Activated CD4-positive, alpha-beta T cell treated with anti-CD3 and anti-CD28 coated beads, Interleukin-2, Interleukin-6, amounts not matched to agents 100 ng/mL and 50 ng/mL, durations not matched to agents 16 hours and 8 hours (primary cell): ENCODE measurements around the gene SSRP1.

Experiments used
- DNase-seq: peaks from one replicate; pipeline ENCODE4 v3.0.0-alpha.2; 2020

SSRP1 gene

GRCh38 chr11:57313071-57313787 is 22.5 kb downstream of the SSRP1 start:
- no peak for DNase-seq

GRCh38 chr11:57312511-57313021 is 23.1 kb downstream of the SSRP1 start:
- no peak for DNase-seq

- peak; percentile 90 for DNase-seq
These were observed 24.4 kb downstream of the SSRP1 start for GRCh38 chr11:57311109-57311936.

- no peak for DNase-seq
These were observed 25.0 kb downstream of the SSRP1 start for GRCh38 chr11:57310630-57311086.

GRCh38 chr11:57310091-57310490 is 25.6 kb downstream of the SSRP1 start:
- no peak for DNase-seq

- DNase-seq = no peak
These were observed 26.3 kb downstream of the SSRP1 start for GRCh38 chr11:57309106-57310059.

GRCh38 chr11:57308426-57309060 is 27.1 kb downstream of the SSRP1 start:
- DNase-seq = no peak

GRCh38 chr11:57307666-57308270 is 27.9 kb downstream of the SSRP1 start:
- DNase-seq = no peak

- DNase-seq = no peak
These were observed 28.6 kb downstream of the SSRP1 start for GRCh38 chr11:57306940-57307565.

- no peak for DNase-seq
These were observed 29.4 kb downstream of the SSRP1 start for GRCh38 chr11:57306161-57306876.

GRCh38 chr11:57305523-57305922 is 30.2 kb downstream of the SSRP1 start:
- DNase-seq = no peak

GRCh38 chr11:57303990-57304579 is 31.6 kb downstream of the SSRP1 start:
- no peak for DNase-seq

- DNase-seq = no peak
These were observed 32.3 kb downstream of the SSRP1 start for GRCh38 chr11:57303280-57303989.

- no peak for DNase-seq
These were observed 33.2 kb downstream of the SSRP1 start for GRCh38 chr11:57302489-57302888.

GRCh38 chr11:57301711-57302423 is 33.8 kb downstream of the SSRP1 start:
- DNase-seq = no peak

GRCh38 chr11:57300785-57301184 is 34.9 kb downstream of the SSRP1 start:
- no peak for DNase-seq

GRCh38 chr11:57299150-57299737 is 36.4 kb downstream of the SSRP1 start:
- DNase-seq = no peak

GRCh38 chr11:57297221-57297620 is 38.5 kb downstream of the SSRP1 start:
- no peak for DNase-seq
